Esophagus squamous epithelium (tissue), 5 donors: ENCODE measurements around the gene PIGL. TPM values are rescaled to one million over a fixed set of nuclear protein-coding genes. Genes with fewer than 3 reads are reported as not detected.
A peak's percentile ranks its signal among the peaks of the same experiment; 100 is the strongest.

ENCODE experiments used
- DNase-seq: peaks from one replicate; lab custom pipeline; 2025; lab: John Stamatoyannopoulos, UW
- H3K27ac ChIP-seq, 4 donors: fragments of 200-600 bp; sonication (generic); one replicate each; pipeline ENCODE4 v1.5.1; 2016 to 2019; ENCODE audit warnings: mild to moderate bottlenecking in 1 of 4
- H3K27me3 ChIP-seq, 4 donors: fragments of 200-600 bp; sonication (generic); 1 replicate in 3 of 4; 2 replicates in 1 of 4; pipeline versions ENCODE4 v1.5.1 to v1.6.0; 2017 to 2021; ENCODE audit warnings: antibody characterized with exemption in 1 of 4
- H3K36me3 ChIP-seq, 3 donors: fragments of 200-600 bp; sonication (generic); one replicate each; pipeline ENCODE4 v1.5.1; 2016 to 2019
- H3K4me1 ChIP-seq, 3 donors: fragments of 200-600 bp; sonication (generic); one replicate each; pipeline ENCODE4 v1.5.1; 2017 to 2019
- H3K4me3 ChIP-seq, 4 donors: fragments of 200-600 bp; sonication (generic); 1 replicate in 3 of 4; 2 replicates in 1 of 4; pipeline ENCODE4 v1.5.1; 2016 to 2019; ENCODE audit warnings: mild to moderate bottlenecking in 2 of 4, moderate library complexity in 1 of 4
- H3K9me3 ChIP-seq, 3 donors: fragments of 200-600 bp; sonication (generic); one replicate each; pipeline ENCODE4 v1.5.1; 2016 to 2019
- CTCF ChIP-seq, 6 experiments: fragments of 450-650 bp in 4 of 6; fragments of 200-600 bp in 2 of 6; sonication (generic) in 2 of 6; IDR thresholded peaks; one replicate each; pipeline ENCODE4 v1.5.1; 2016 to 2019; ENCODE audit warnings: antibody characterized with exemption in 6 of 6, mild to moderate bottlenecking in 4 of 6, moderate library complexity in 4 of 6
- POLR2A ChIP-seq, 4 donors: fragments of 450-650 bp; IDR thresholded peaks; one replicate each; pipeline ENCODE4 v1.6.1; 2017; ENCODE audit warnings: antibody characterized with exemption in 4 of 4, mild to moderate bottlenecking in 4 of 4, moderate library complexity in 3 of 4
- WGBS, 2 donors: methylation state at CpG; one replicate each; pipeline ENCODE4 v1.1.5; 2018; 5-methylcytosine and 5-hydroxymethylcytosine counted together
- intact Hi-C: fragments of 100-400 bp; cut with DNase I; formaldehyde crosslinking; loops from one replicate; pipeline ENCODE4 v1.15.0; 2022
- total RNA-seq, 4 donors: library from RNA; depleted of rRNA; stranded (reverse); fragments of >200 nt; gene quantifications; one replicate each; pipeline ENCODE4 v1.1.0, GENCODE V29; 2016
- donor health status: DM: yes; HTN: yes; CAD: no.

The PIGL gene
- total RNA-seq, 4 donors from 2014 or later, result 19.8 to 62.4 (median 26.5) TPM

GRCh38 chr17:16352667-16353316, 135.8 kb downstream of the PIGL start:
- peak overlapping the region in 3 of 4 donors; percentile 22 to 49 (median 33) for H3K27ac ChIP-seq
- 1 to 2% methylated on average over 24 to 40 of the region's 75 CpGs for WGBS, 2 donors
- peak overlapping the region; percentile 47 to 75 (median 60) for H3K4me3 ChIP-seq
- TF ChIP-seq POLR2A (IDR thresholded peaks at IDR 0.05) (no peak), CTCF (IDR thresholded peaks at IDR 0.05) (no peak)
- DNase-seq, result no peak
- intact Hi-C loops, result no loop called here
- H3K4me1 ChIP-seq, result peaks cover 9 to 22% (median 9%) of the 10 kb centered on the region in 3 donors
- no peaks in the 10 kb centered on the region for H3K9me3 ChIP-seq
- H3K36me3 ChIP-seq, result peaks cover 0 to 16% (median 0%) of the 10 kb centered on the region in 3 donors
- H3K27me3 ChIP-seq, result peaks cover 0 to 28% (median 0%) of the 10 kb centered on the region in 4 donors

GRCh38 chr17:16353317-16354174, 136.5 kb downstream of the PIGL start, which contains the start of gene CENPV:
Gene CENPV (minus strand): TSS chr17:16353469. CDS start chr17:16353436, 33 bp downstream.
- Histone ChIP-seq H3K27me3 (peaks cover 0 to 28% (median 0%) of the 10 kb centered on the region in 4 donors), H3K27ac (peak within 1 kb of the TSS in 3 of 4 donors; percentile 22 to 49 (median 33)), H3K36me3 (peaks cover 0 to 12% (median 0%) of the 10 kb centered on the region in 3 donors), H3K9me3 (no peaks in the 10 kb centered on the region), H3K4me3 (peak within 1 kb of the TSS; percentile 47 to 75 (median 60)), H3K4me1 (peaks cover 9 to 22% (median 9%) of the 10 kb centered on the region in 3 donors)
- no peak for TF ChIP-seq POLR2A (IDR thresholded peaks at IDR 0.05)
- TF ChIP-seq CTCF (IDR thresholded peaks at IDR 0.05), result no peak
- no peak for DNase-seq
- intact Hi-C loops, result no loop called here
- whole genome bisulfite sequencing, 2 donors, result 59 to 70% methylated on average over 17 to 23 of the region's 83 CpGs

GRCh38 chr17:16354585-16354984, 137.6 kb downstream of the PIGL start:
- intact Hi-C loops, result no loop called here
- Histone ChIP-seq H3K4me3 (no peak overlapping the region), H3K36me3 (peaks cover 0 to 3% (median 0%) of the 10 kb centered on the region in 3 donors), H3K27me3 (peaks cover 0 to 28% (median 0%) of the 10 kb centered on the region in 4 donors), H3K4me1 (peaks cover 9 to 22% (median 9%) of the 10 kb centered on the region in 3 donors), H3K9me3 (no peaks in the 10 kb centered on the region), H3K27ac (no peak overlapping the region)
- TF ChIP-seq CTCF (IDR thresholded peaks at IDR 0.05), result no peak
- TF ChIP-seq POLR2A (IDR thresholded peaks at IDR 0.05), result no peak
- DNase-seq, result no peak
- WGBS, 2 donors, result 88 to 91% methylated on average over 10 to 14 of the region's 14 CpGs

GRCh38 chr17:16358394-16358793, 141.4 kb downstream of the PIGL start:
- TF ChIP-seq POLR2A (IDR thresholded peaks at IDR 0.05) (no peak), CTCF (IDR thresholded peaks at IDR 0.05) (no peak)
- intact Hi-C loops, result no loop called here
- no peak for DNase-seq

More at GRCh38 chr17:16358394-16358793, 141.4 kb downstream of the PIGL start:
- H3K27ac ChIP-seq, result no peak overlapping the region
- no peak overlapping the region for H3K4me3 ChIP-seq
- no peaks in the 10 kb centered on the region for H3K9me3 ChIP-seq
- peaks cover 0 to 5% (median 0%) of the 10 kb centered on the region in 3 donors for H3K4me1 ChIP-seq
- H3K36me3 ChIP-seq, result no peaks in the 10 kb centered on the region
- H3K27me3 ChIP-seq, result peaks cover 0 to 13% (median 0%) of the 10 kb centered on the region in 4 donors
